ENCODE results near the gene GBF1. TPM values are rescaled to one million over a fixed set of nuclear protein-coding genes. Genes with fewer than 3 reads are reported as not detected.

The GBF1 gene
- total RNA-seq, 1 donor from 2014 or later, result 36.7 TPM

GRCh38 chr10:102266670-102267069, 21.3 kb downstream of the GBF1 start:
- Histone ChIP-seq H3K27me3 (ENCODE audit: control insufficient read depth, insufficient read depth, low read length) (no peaks in the 10 kb centered on the region), H3K4me3 (ENCODE audit: low read depth, low read length) (no peak overlapping the region), H3K36me3 (ENCODE audit: control insufficient read depth, insufficient read depth, low read length) (no peaks in the 10 kb centered on the region)
- no peak for DNase-seq (ENCODE audit: low read depth)
- no peak for TF ChIP-seq CTCF (IDR thresholded peaks at IDR 0.05; ENCODE audit: insufficient read depth, low read length, poor library complexity, severe bottlenecking)

GRCh38 chr10:102267748-102268147, 22.4 kb downstream of the GBF1 start:
- Histone ChIP-seq H3K4me3 (ENCODE audit: low read depth, low read length) (no peak overlapping the region), H3K27me3 (ENCODE audit: control insufficient read depth, insufficient read depth, low read length) (no peaks in the 10 kb centered on the region), H3K36me3 (ENCODE audit: control insufficient read depth, insufficient read depth, low read length) (no peaks in the 10 kb centered on the region)
- TF ChIP-seq CTCF (IDR thresholded peaks at IDR 0.05; ENCODE audit: insufficient read depth, low read length, poor library complexity, severe bottlenecking), result no peak
- no peak for DNase-seq (ENCODE audit: low read depth)

- no peak for TF ChIP-seq CTCF (IDR thresholded peaks at IDR 0.05; ENCODE audit: insufficient read depth, low read length, poor library complexity, severe bottlenecking)
- peak; percentile 65 for DNase-seq (ENCODE audit: low read depth)
- H3K4me3 ChIP-seq (ENCODE audit: low read depth, low read length), result no peak overlapping the region
- H3K36me3 ChIP-seq (ENCODE audit: control insufficient read depth, insufficient read depth, low read length), result no peaks in the 10 kb centered on the region
- no peaks in the 10 kb centered on the region for H3K27me3 ChIP-seq (ENCODE audit: control insufficient read depth, insufficient read depth, low read length)
Measured at GRCh38 chr10:102268375-102268888, 23.1 kb downstream of the GBF1 start.

GRCh38 chr10:102269017-102269416, 23.7 kb downstream of the GBF1 start:
- TF ChIP-seq CTCF (IDR thresholded peaks at IDR 0.05; ENCODE audit: insufficient read depth, low read length, poor library complexity, severe bottlenecking), result no peak
- Histone ChIP-seq H3K4me3 (ENCODE audit: low read depth, low read length) (no peak overlapping the region), H3K27me3 (ENCODE audit: control insufficient read depth, insufficient read depth, low read length) (no peaks in the 10 kb centered on the region), H3K36me3 (ENCODE audit: control insufficient read depth, insufficient read depth, low read length) (no peaks in the 10 kb centered on the region)
- DNase-seq (ENCODE audit: low read depth), result no peak

GRCh38 chr10:102274062-102274461, 28.7 kb downstream of the GBF1 start:
- DNase-seq (ENCODE audit: low read depth), result no peak
- no peaks in the 10 kb centered on the region for H3K27me3 ChIP-seq (ENCODE audit: control insufficient read depth, insufficient read depth, low read length)
- H3K36me3 ChIP-seq (ENCODE audit: control insufficient read depth, insufficient read depth, low read length), result no peaks in the 10 kb centered on the region
- no peak for TF ChIP-seq CTCF (IDR thresholded peaks at IDR 0.05; ENCODE audit: insufficient read depth, low read length, poor library complexity, severe bottlenecking)
- H3K4me3 ChIP-seq (ENCODE audit: low read depth, low read length), result no peak overlapping the region

GRCh38 chr10:102275343-102275742, 30.0 kb downstream of the GBF1 start:
- TF ChIP-seq CTCF (IDR thresholded peaks at IDR 0.05; ENCODE audit: insufficient read depth, low read length, poor library complexity, severe bottlenecking), result no peak
- Histone ChIP-seq H3K27me3 (ENCODE audit: control insufficient read depth, insufficient read depth, low read length) (no peaks in the 10 kb centered on the region), H3K4me3 (ENCODE audit: low read depth, low read length) (no peak overlapping the region), H3K36me3 (ENCODE audit: control insufficient read depth, insufficient read depth, low read length) (no peaks in the 10 kb centered on the region)
- no peak for DNase-seq (ENCODE audit: low read depth)

All from kidney epithelial cell (primary cell).